IPS DF 6.9 (cell line): ENCODE results near the gene FBXW10.
"Not testable (repeated sequence)": the region's sequence is repeated elsewhere in the genome, so short reads cannot be mapped to it uniquely, and the experiment has no call there.

Experiments used
- DNase-seq: peaks from one replicate; pipeline ENCODE4 v3.0.0-alpha.2; 2013; ENCODE audit warnings: low read depth, low spot score
- H3K27ac ChIP-seq: one replicate; pipeline ENCODE4 v1.5.1; 2013; ENCODE audit warnings: low read length, control low read depth
- H3K27me3 ChIP-seq: 2 replicates; pipeline ENCODE4 v1.6.1; 2013; ENCODE audit warnings: mild to moderate bottlenecking, low read length; ENCODE audit not compliant: control insufficient read depth, insufficient read depth
- H3K36me3 ChIP-seq: 2 replicates; pipeline ENCODE4 v1.6.1; 2013; ENCODE audit warnings: low read length; ENCODE audit not compliant: control insufficient read depth, insufficient read depth
- H3K4me1 ChIP-seq: 2 replicates; pipeline ENCODE4 v1.6.1; 2013; ENCODE audit warnings: low read length; ENCODE audit not compliant: control insufficient read depth, insufficient read depth
- H3K4me3 ChIP-seq: 2 replicates; pipeline ENCODE4 v1.5.1; 2013; ENCODE audit warnings: mild to moderate bottlenecking, low read length
- H3K9me3 ChIP-seq: 2 replicates; pipeline ENCODE4 v1.6.1; 2013; ENCODE audit warnings: low read length, inconsistent platforms; ENCODE audit not compliant: control insufficient read depth, insufficient read depth
- WGBS: extraction: QIAGEN DNeasy Blood & Tissue Kit; methylation state at CpG from one replicate; pipeline ENCODE4 v1.1.7; 2013; ENCODE audit warnings: mixed read lengths, missing lambda C conversion rate; ENCODE audit not compliant: insufficient read length, insufficient coverage; 5-methylcytosine and 5-hydroxymethylcytosine counted together

FBXW10 gene

GRCh38 chr17:18785933-18786332, 42.1 kb downstream of the FBXW10 start:
- not testable (repeated sequence) for H3K27me3 ChIP-seq, H3K36me3 ChIP-seq, H3K9me3 ChIP-seq, H3K4me1 ChIP-seq, H3K27ac ChIP-seq, H3K4me3 ChIP-seq, DNase-seq
- no CpG with 5 or more reads among the region's 1 CpG for WGBS

DNA sequence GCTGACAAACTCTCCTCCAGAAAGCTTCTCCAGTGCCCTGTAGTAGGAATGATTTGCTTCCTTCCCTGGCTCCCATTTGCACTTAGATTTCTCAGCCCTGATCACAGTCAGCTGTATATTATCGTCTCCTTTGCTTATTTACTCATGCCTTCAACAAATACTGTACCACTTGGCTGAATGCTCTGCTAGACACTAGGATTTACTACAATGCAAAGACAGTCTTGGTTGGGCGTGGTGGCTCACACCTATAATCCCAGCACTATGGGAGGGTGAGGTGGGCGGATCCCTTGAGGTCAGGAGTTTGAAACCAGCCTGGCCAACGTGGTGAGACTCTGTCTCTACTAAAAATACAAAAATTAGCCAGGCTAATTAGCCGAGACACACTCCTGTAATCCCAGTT, 43.0 kb downstream of the FBXW10 start:
- not testable (repeated sequence) for H3K36me3 ChIP-seq
- WGBS, result no CpG with 5 or more reads among the region's 5 CpGs

DNA sequence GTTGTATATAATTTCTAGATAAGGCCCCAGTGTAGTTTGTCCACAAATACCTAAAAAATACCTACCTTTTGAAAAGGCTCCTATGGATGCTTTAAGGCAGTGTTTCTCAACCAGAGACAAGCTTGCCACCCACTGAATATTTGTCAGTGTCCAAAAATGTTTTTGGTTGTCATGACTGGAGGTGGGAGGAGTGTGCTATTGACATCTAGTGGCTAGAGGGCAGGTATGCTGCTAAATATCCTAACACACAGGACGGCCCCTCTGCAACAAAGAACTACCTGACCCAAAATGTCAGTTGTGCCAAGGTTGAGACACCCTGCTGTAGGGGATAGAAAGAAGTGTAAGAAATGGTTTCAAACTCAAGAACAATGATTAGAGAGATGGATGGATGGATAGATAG, 47.5 kb downstream of the FBXW10 start:
- H3K36me3 ChIP-seq, DNase-seq, H3K4me3 ChIP-seq, H3K4me1 ChIP-seq, H3K27ac ChIP-seq, H3K9me3 ChIP-seq, H3K27me3 ChIP-seq: not testable (repeated sequence)
- WGBS, result no CpG with 5 or more reads among the region's 1 CpG

More for the DNA sequence above, 43.0 kb downstream of the FBXW10 start:
- H3K27ac ChIP-seq, H3K4me3 ChIP-seq, H3K27me3 ChIP-seq, DNase-seq, H3K9me3 ChIP-seq, H3K4me1 ChIP-seq: not testable (repeated sequence)

GRCh38 chr17:18794841-18795240, 51.0 kb downstream of the FBXW10 start:
- H3K27ac ChIP-seq, H3K27me3 ChIP-seq, H3K9me3 ChIP-seq, H3K36me3 ChIP-seq, H3K4me1 ChIP-seq, H3K4me3 ChIP-seq, DNase-seq: not testable (repeated sequence)
- WGBS, result no CpG with 5 or more reads among the region's 4 CpGs

DNA sequence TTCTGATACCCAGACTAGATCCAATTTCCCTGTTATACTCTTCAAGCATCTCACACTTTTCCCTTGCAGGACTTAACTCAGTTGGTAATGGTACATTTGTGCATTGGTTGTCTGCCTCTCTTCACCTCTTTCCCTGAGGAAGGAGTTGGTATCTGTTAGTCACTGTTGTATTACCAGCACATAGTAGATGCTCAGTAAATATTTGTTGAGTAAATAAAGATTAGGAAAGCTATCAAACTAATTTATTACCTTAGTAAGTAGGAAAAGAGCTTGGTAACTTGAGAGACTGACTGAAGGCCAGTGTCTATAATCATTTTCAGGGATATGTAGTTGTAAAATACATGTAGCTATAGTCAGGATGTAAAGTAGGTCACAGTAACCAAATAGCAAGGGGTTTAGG, 53.0 kb downstream of the FBXW10 start:
- not testable (repeated sequence) for H3K4me1 ChIP-seq, DNase-seq, H3K27me3 ChIP-seq, H3K4me3 ChIP-seq, H3K27ac ChIP-seq, H3K9me3 ChIP-seq, H3K36me3 ChIP-seq

DNA sequence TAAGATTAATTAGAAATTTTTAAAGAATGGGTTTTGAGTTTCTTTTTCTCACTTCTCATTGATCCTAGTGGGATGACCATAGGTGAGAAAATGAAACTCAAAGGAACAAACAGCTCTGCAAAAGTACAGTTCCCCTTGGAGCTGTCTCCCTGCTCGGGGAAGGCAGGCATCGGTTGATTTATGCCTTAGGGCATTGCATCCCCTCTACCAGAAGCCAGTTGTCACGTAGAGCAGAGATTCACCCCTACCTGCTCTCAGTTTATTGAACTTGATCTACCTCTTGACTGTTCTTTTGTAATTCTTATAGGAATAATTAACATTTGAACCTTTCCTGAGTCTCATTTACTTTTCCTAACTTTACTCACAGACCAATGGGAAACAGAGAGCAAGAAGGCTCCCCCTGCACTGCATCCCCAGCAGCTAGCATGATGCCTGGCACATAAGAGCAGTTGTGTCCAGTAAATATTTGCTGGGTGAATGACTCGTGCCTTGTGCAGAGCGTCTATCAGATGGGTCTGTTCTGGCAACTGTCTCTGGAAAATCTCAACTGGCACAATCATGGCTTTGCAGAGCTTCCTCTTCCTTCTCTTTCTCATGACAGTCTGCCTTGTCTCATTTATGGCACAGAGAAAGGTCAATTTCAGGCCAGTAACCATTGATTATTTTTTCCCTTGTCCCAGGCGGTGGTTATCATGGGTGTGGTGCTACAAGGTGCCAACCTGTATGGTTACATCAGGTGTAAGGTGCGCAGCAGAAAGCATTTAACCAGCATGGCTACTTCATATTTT, 59.8 kb downstream of the FBXW10 start:
- not testable (repeated sequence) for DNase-seq, H3K9me3 ChIP-seq, H3K27ac ChIP-seq, H3K4me3 ChIP-seq, H3K27me3 ChIP-seq, H3K4me1 ChIP-seq, H3K36me3 ChIP-seq
- no CpG with 5 or more reads among the region's 7 CpGs for WGBS

- DNase-seq, H3K27ac ChIP-seq, H3K4me1 ChIP-seq, H3K4me3 ChIP-seq, H3K9me3 ChIP-seq, H3K36me3 ChIP-seq, H3K27me3 ChIP-seq: not testable (repeated sequence)
- whole genome bisulfite sequencing, result no CpG with 5 or more reads among the region's 3 CpGs
Observed at GRCh38 chr17:18815924-18816323, 72.1 kb downstream of the FBXW10 start.

DNA sequence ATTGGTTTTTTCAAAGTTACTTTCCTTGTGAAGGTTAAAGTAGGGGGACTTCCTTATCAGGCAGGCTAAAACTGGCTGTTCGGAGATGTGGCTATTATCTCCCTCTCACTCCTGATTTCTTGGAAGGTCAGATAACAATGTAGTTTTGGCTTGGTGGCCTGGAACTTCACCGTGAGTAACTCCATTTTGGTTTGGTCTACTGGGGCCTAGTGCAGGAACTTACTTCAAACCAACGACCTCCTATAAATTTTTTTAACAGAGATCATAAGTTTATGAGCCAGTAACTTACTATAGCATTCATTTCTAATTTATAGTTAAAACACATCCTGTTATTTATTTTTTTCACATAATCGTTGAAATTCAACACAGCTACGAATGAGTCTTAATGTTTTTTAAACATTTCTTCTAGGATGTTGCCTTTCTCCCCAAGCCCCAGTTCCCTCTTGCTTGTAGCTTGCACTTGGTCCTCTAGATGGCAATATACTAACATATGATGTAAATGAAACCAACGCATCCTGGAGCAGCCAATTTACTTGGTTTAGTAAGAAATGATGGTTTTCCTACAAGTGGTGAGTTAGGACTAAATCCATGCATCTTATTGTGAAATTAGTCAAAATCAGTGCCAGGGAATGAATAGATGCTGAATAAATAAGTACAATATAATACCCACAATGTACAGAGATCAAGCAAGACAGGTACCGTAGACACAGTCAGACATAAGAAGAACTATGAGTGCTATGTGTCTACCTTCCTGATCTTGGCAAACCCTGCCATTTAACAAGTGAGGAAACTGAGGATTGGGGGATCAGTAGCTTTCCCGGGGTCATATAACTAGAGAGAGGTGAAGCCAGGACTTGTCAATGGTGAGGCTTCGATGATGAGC, 72.9 kb downstream of the FBXW10 start:
- DNase-seq, H3K27me3 ChIP-seq, H3K4me1 ChIP-seq, H3K36me3 ChIP-seq, H3K27ac ChIP-seq, H3K9me3 ChIP-seq, H3K4me3 ChIP-seq: not testable (repeated sequence)
- no CpG with 5 or more reads among the region's 9 CpGs for WGBS

GRCh38 chr17:18821430-18821829, 77.6 kb downstream of the FBXW10 start:
- H3K9me3 ChIP-seq, H3K27me3 ChIP-seq, DNase-seq, H3K27ac ChIP-seq, H3K36me3 ChIP-seq, H3K4me1 ChIP-seq, H3K4me3 ChIP-seq: not testable (repeated sequence)
- no CpG with 5 or more reads among the region's 3 CpGs for WGBS

- WGBS, result no CpG with 5 or more reads among the region's 1 CpG
- not testable (repeated sequence) for DNase-seq, H3K9me3 ChIP-seq, H3K4me3 ChIP-seq, H3K4me1 ChIP-seq, H3K36me3 ChIP-seq, H3K27me3 ChIP-seq, H3K27ac ChIP-seq
Observed at GRCh38 chr17:18827613-18828012, 83.8 kb downstream of the FBXW10 start.
